WTC11 (cell line): ENCODE data around the gene LOXL4. TPM values are rescaled to one million over a fixed set of nuclear protein-coding genes. Genes with fewer than 3 reads are reported as not detected.

ENCODE experiments used
- ATAC-seq: fragments of 200-7000 bp; cut with Tn5 transposase; 2 replicates; pipeline ENCODE4 v1.10.0; 2021; ENCODE audit warnings: mild to moderate bottlenecking, moderate library complexity
- CTCF ChIA-PET: fragments of 300-600 bp; sonication (Branson Sonifier 250); formaldehyde crosslinking; loops from one replicate; lab custom pipeline; 2021; ENCODE audit warnings: antibody characterized with exemption; lab: Charles Lee
- POLR2A ChIA-PET: fragments of 350-600 bp; sonication (Branson Sonifier 250); formaldehyde crosslinking; loops from one replicate; lab custom pipeline; 2021; ENCODE audit warnings: antibody characterized with exemption; lab: Charles Lee
- DNase-seq: peaks from one replicate; pipeline ENCODE4 v3.0.0; 2021; ENCODE audit warnings: low spot score
- H3K27ac Mint-ChIP-seq: 2 replicates; pipeline ENCODE4 v1.8.0; 2021; ENCODE audit warnings: mixed read lengths
- H3K27me3 Mint-ChIP-seq: 2 replicates; pipeline ENCODE4 v1.8.0; 2021; ENCODE audit warnings: low read depth, mild to moderate bottlenecking, moderate library complexity, mixed read lengths
- H3K36me3 Mint-ChIP-seq: 2 replicates; pipeline ENCODE4 v1.8.0; 2021; ENCODE audit warnings: mixed read lengths
- H3K4me1 Mint-ChIP-seq: 2 replicates; pipeline ENCODE4 v1.8.0; 2022; ENCODE audit warnings: mixed read lengths
- H3K4me3 Mint-ChIP-seq: 2 replicates; pipeline ENCODE4 v1.8.0; 2021; ENCODE audit warnings: mild to moderate bottlenecking, moderate library complexity, mixed read lengths
- H3K9me3 Mint-ChIP-seq: 2 replicates; pipeline ENCODE4 v1.8.0; 2021; ENCODE audit warnings: mixed read lengths
- ATF3 ChIP-seq: sonication (generic); formaldehyde crosslinking; conservative IDR thresholded peaks from 2 replicates; pipeline ENCODE4 v1.8.1; 2022; ENCODE audit warnings: mild to moderate bottlenecking, missing genetic modification reagents
- CBFB ChIP-seq: sonication (generic); formaldehyde crosslinking; IDR thresholded peaks from 2 replicates; pipeline ENCODE4 v1.8.1; 2022; ENCODE audit warnings: mild to moderate bottlenecking, low read depth, missing genetic modification reagents
- CDX4 ChIP-seq: fragments of 250-450 bp; sonication (Bioruptor Pico); IDR thresholded peaks from 2 replicates; pipeline ENCODE4 v1.9.0; 2021; ENCODE audit warnings: moderate library complexity, mild to moderate bottlenecking, inconsistent platforms, borderline replicate concordance
- CREB1 ChIP-seq: sonication (generic); formaldehyde crosslinking; IDR thresholded peaks from 2 replicates; pipeline ENCODE4 v1.8.0; 2023; ENCODE audit warnings: mild to moderate bottlenecking, missing genetic modification reagents
- E2F5 ChIP-seq: sonication (generic); formaldehyde crosslinking; IDR thresholded peaks from 2 replicates; pipeline ENCODE4 v1.8.1; 2022; ENCODE audit warnings: mild to moderate bottlenecking, moderate library complexity, missing genetic modification reagents
- ETV6 ChIP-seq: sonication (generic); formaldehyde crosslinking; IDR thresholded peaks from 2 replicates; pipeline ENCODE4 v1.8.1; 2022; ENCODE audit warnings: mild to moderate bottlenecking, missing genetic modification reagents
- MYBL2 ChIP-seq: sonication (generic); formaldehyde crosslinking; IDR thresholded peaks from 2 replicates; pipeline ENCODE4 v1.8.1; 2023; ENCODE audit warnings: mild to moderate bottlenecking, moderate library complexity, missing genetic modification reagents
- NFATC4 ChIP-seq: fragments of 250-450 bp; sonication (Bioruptor Pico); IDR thresholded peaks from 2 replicates; pipeline ENCODE4 v1.9.0; 2021; ENCODE audit warnings: mild to moderate bottlenecking
- PREB ChIP-seq: sonication (generic); formaldehyde crosslinking; IDR thresholded peaks from 2 replicates; pipeline ENCODE4 v1.8.1; 2022; ENCODE audit warnings: mild to moderate bottlenecking, missing genetic modification reagents, moderate library complexity, borderline replicate concordance
- SMAD3 ChIP-seq: sonication (generic); formaldehyde crosslinking; IDR thresholded peaks from 2 replicates; pipeline ENCODE4 v1.8.0; 2022; ENCODE audit warnings: missing genetic modification reagents, mild to moderate bottlenecking, borderline replicate concordance
- SMAD4 ChIP-seq: sonication (generic); formaldehyde crosslinking; IDR thresholded peaks from 2 replicates; pipeline ENCODE4 v1.8.0; 2022; ENCODE audit warnings: mild to moderate bottlenecking, missing genetic modification reagents
- USF2 ChIP-seq: sonication (generic); formaldehyde crosslinking; IDR thresholded peaks from 2 replicates; pipeline ENCODE4 v1.8.1; 2023; ENCODE audit warnings: mild to moderate bottlenecking, missing genetic modification reagents, moderate library complexity
- ZBTB21 ChIP-seq: sonication (generic); formaldehyde crosslinking; IDR thresholded peaks from 2 replicates; pipeline ENCODE4 v1.8.1; 2023; ENCODE audit warnings: mild to moderate bottlenecking, missing genetic modification reagents, borderline replicate concordance
- ZBTB43 ChIP-seq: sonication (generic); formaldehyde crosslinking; IDR thresholded peaks from 2 replicates; pipeline ENCODE4 v1.8.1; 2023; ENCODE audit warnings: mild to moderate bottlenecking, missing genetic modification reagents
- ZNF219 ChIP-seq: sonication (generic); formaldehyde crosslinking; IDR thresholded peaks from 2 replicates; pipeline ENCODE4 v1.8.0; 2023; ENCODE audit warnings: missing genetic modification reagents, mild to moderate bottlenecking, borderline replicate concordance
- ZNF416 ChIP-seq: fragments of 250-450 bp; sonication (Bioruptor Pico); IDR thresholded peaks from 2 replicates; pipeline ENCODE4 v1.9.0; 2021; ENCODE audit warnings: mild to moderate bottlenecking, inconsistent platforms
- ZNF423 ChIP-seq: fragments of 250-450 bp; sonication (Bioruptor Pico); IDR thresholded peaks from 2 replicates; pipeline ENCODE4 v2.1.2; 2022; ENCODE audit warnings: mild to moderate bottlenecking, moderate library complexity
- ZNF512 ChIP-seq: sonication (generic); formaldehyde crosslinking; IDR thresholded peaks from 2 replicates; pipeline ENCODE4 v1.8.1; 2022; ENCODE audit warnings: missing genetic modification reagents, borderline replicate concordance
- total RNA-seq: library from RNA; stranded (reverse); gene quantifications from 3 replicates; pipeline ENCODE4 v1.2.3, GENCODE V29; 2021

The LOXL4 gene
- total RNA-seq, 1 experiment from 2014 or later: 0.35 TPM

- no peak for TF ChIP-seq NFATC4 (CRISPR knock-in tag)
- no peak for TF ChIP-seq CDX4
- no peak for TF ChIP-seq SMAD3 (CRISPR knock-in tag)
- TF ChIP-seq PREB (CRISPR knock-in tag): no peak
- no peak for TF ChIP-seq CREB1
- TF ChIP-seq E2F5 (CRISPR knock-in tag): no peak
- no peak for TF ChIP-seq CBFB (CRISPR knock-in tag)
- TF ChIP-seq ETV6 (CRISPR knock-in tag): no peak
- TF ChIP-seq SMAD4 (CRISPR knock-in tag): no peak
- TF ChIP-seq ZNF512 (CRISPR knock-in tag): no peak
- TF ChIP-seq ATF3 (CRISPR knock-in tag): no peak
- no peak for TF ChIP-seq ZBTB43
- TF ChIP-seq ZNF219 (CRISPR knock-in tag): no peak
- POLR2A ChIA-PET: no interaction called here
- Mint-ChIP-seq H3K36me3 (peaks cover 19% of the 10 kb centered on the region), H3K9me3 (no peaks in the 10 kb centered on the region), H3K4me3 (no peak overlapping the region), H3K27me3 (no peaks in the 10 kb centered on the region), H3K4me1 (peaks cover 7% of the 10 kb centered on the region), H3K27ac (no peak overlapping the region)
- no peak for ATAC-seq
- no peak for DNase-seq
- CTCF ChIA-PET: interaction anchor here (1.3 to 1.5 kb wide), 2 partner anchors 62 to 77 kb away, joined by 4 to 7 read pairs; no protein-coding TSS in a partner anchor
These were observed 20.8 kb downstream of the LOXL4 start for GRCh38 chr10:98246911-98247805.

GRCh38 chr10:98244586-98244985, 23.4 kb downstream of the LOXL4 start:
- ATAC-seq: no peak
- CTCF ChIA-PET: interaction anchor here (4.1 kb wide), 1 partner anchor 64 kb away, joined by 40 read pairs; no protein-coding TSS in a partner anchor

More at GRCh38 chr10:98244586-98244985, 23.4 kb downstream of the LOXL4 start:
- Mint-ChIP-seq H3K36me3 (peaks cover 19% of the 10 kb centered on the region), H3K4me1 (no peaks in the 10 kb centered on the region), H3K27me3 (no peaks in the 10 kb centered on the region), H3K9me3 (no peaks in the 10 kb centered on the region), H3K27ac (no peak overlapping the region), H3K4me3 (no peak overlapping the region)
- TF ChIP-seq CBFB (CRISPR knock-in tag) (no peak), ZNF423 (CRISPR knock-in tag) (no peak), ZBTB21 (CRISPR knock-in tag) (no peak), ZNF416 (CRISPR knock-in tag) (no peak), MYBL2 (CRISPR knock-in tag) (no peak), USF2 (CRISPR knock-in tag) (no peak)
- POLR2A ChIA-PET: interaction anchor here (0.6 kb wide), 1 partner anchor 47 kb away, joined by 3 read pairs; no protein-coding TSS in a partner anchor
- DNase-seq: no peak
